HEK293T (cell line): ENCODE data around the gene CDYL2.

Experiments used
- CTCF ChIA-PET: fragments of 350-600 bp; formaldehyde crosslinking; extraction: SDS; loops from one replicate; lab custom pipeline; 2021; ENCODE audit warnings: antibody characterized with exemption, inconsistent platforms; lab: Yijun Ruan, JAX
- POLR2A ChIA-PET: fragments of 350-600 bp; formaldehyde crosslinking; extraction: SDS; loops from one replicate; lab custom pipeline; 2020; ENCODE audit warnings: antibody characterized with exemption, inconsistent platforms; lab: Yijun Ruan, JAX
- DNase-seq: peaks from one replicate; pipeline ENCODE4 v3.0.0; 2012; ENCODE audit warnings: mixed read lengths; ENCODE audit errors: extremely low spot score
- ARNT ChIP-seq: fragments of 450-650 bp; IDR thresholded peaks from 2 replicates; pipeline ENCODE4 v1.6.1; 2017; ENCODE audit warnings: mild to moderate bottlenecking
- BHLHE40 ChIP-seq: fragments of 450-650 bp; IDR thresholded peaks from 2 replicates; pipeline ENCODE4 v1.6.1; 2016; ENCODE audit warnings: mild to moderate bottlenecking, moderate library complexity, borderline replicate concordance
- CTBP1 ChIP-seq: fragments of 450-650 bp; IDR thresholded peaks from 2 replicates; pipeline ENCODE4 v1.6.1; 2016; ENCODE audit warnings: borderline replicate concordance
- ELF4 ChIP-seq: fragments of 450-650 bp; IDR thresholded peaks from 2 replicates; pipeline ENCODE4 v1.6.1; 2017; ENCODE audit warnings: antibody characterized with exemption
- FOXA1 ChIP-seq: fragments of 450-650 bp; IDR thresholded peaks from 2 replicates; pipeline ENCODE4 v1.6.1; 2016; ENCODE audit warnings: mild to moderate bottlenecking
- FOXK2 ChIP-seq: fragments of 450-650 bp; IDR thresholded peaks from 2 replicates; pipeline ENCODE4 v1.6.1; 2016; ENCODE audit warnings: mild to moderate bottlenecking
- FOXM1 ChIP-seq: fragments of 450-650 bp; IDR thresholded peaks from 2 replicates; pipeline ENCODE4 v1.6.1; 2017; ENCODE audit warnings: mild to moderate bottlenecking, borderline replicate concordance
- HDGF ChIP-seq: fragments of 450-650 bp; IDR thresholded peaks from 2 replicates; pipeline ENCODE4 v1.6.1; 2017; ENCODE audit warnings: antibody characterized with exemption, borderline replicate concordance
- L3MBTL2 ChIP-seq: fragments of 450-650 bp; conservative IDR thresholded peaks from 2 replicates; pipeline ENCODE4 v1.6.1; 2016; ENCODE audit warnings: mild to moderate bottlenecking
- LEF1 ChIP-seq: fragments of 450-650 bp; IDR thresholded peaks from 2 replicates; pipeline ENCODE4 v1.6.1; 2017; ENCODE audit warnings: mild to moderate bottlenecking, borderline replicate concordance
- NFRKB ChIP-seq: fragments of 450-650 bp; IDR thresholded peaks from 2 replicates; pipeline ENCODE4 v1.6.1; 2016; ENCODE audit warnings: mild to moderate bottlenecking, moderate library complexity
- SP1 ChIP-seq: fragments of 450-650 bp; IDR thresholded peaks from 2 replicates; pipeline ENCODE4 v1.6.1; 2017
- SUZ12 ChIP-seq: fragments of 450-650 bp; IDR thresholded peaks from 2 replicates; pipeline ENCODE4 v1.6.1; 2016; ENCODE audit warnings: mild to moderate bottlenecking
- TARDBP ChIP-seq: fragments of 450-650 bp; IDR thresholded peaks from 2 replicates; pipeline ENCODE4 v1.6.1; 2016
- ZNF384 ChIP-seq: fragments of 450-650 bp; IDR thresholded peaks from 2 replicates; pipeline ENCODE4 v1.6.1; 2016
- TF ChIP-seq, protein P1 (sequence below): fragments of 450-650 bp; IDR thresholded peaks from 2 replicates; pipeline ENCODE4 v1.6.1; 2016

Gene CDYL2

DNA sequence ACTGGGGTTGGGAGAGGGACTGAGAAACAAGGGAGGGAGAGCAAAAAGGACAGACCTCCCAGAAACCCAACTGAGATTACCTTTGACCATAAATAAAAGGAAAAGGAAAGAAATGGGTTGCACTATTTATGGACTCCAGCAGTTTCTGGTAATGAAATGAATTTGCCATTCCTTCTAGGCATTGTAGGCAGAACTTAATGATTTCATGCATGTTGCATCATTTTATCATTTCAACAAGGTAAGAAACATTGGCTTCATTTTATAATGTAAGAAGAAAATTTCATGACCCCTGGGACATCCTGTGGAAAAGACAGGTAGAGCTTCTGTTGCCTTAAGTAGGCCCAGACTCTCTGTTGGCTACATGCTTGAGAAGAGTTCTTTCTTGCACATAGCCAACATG lies 8.2 kb upstream of the CDYL2 start:
- ChIA-PET CTCF (no interaction called here), POLR2A (no interaction called here)
- TF ChIP-seq ELF4 (no peak), HDGF (no peak), L3MBTL2 (no peak), FOXK2 (no peak), ZNF384 (no peak), SP1 (no peak), FOXA1 (no peak), NFRKB (no peak), ARNT (no peak), TARDBP (no peak), SUZ12 (no peak), FOXM1 (no peak), BHLHE40 (no peak)
- TF ChIP-seq, protein P1, sequence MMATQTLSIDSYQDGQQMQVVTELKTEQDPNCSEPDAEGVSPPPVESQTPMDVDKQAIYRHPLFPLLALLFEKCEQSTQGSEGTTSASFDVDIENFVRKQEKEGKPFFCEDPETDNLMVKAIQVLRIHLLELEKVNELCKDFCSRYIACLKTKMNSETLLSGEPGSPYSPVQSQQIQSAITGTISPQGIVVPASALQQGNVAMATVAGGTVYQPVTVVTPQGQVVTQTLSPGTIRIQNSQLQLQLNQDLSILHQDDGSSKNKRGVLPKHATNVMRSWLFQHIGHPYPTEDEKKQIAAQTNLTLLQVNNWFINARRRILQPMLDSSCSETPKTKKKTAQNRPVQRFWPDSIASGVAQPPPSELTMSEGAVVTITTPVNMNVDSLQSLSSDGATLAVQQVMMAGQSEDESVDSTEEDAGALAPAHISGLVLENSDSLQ, result no peak
- DNase-seq, result no peak

- ChIA-PET POLR2A (no interaction called here), CTCF (no interaction called here)
- DNase-seq, result no peak
- TF ChIP-seq LEF1, result no peak
- TF ChIP-seq FOXM1, result no peak
- TF ChIP-seq ELF4, result no peak
- no peak for TF ChIP-seq L3MBTL2
- no peak for TF ChIP-seq FOXK2
These were observed 5.0 kb upstream of the CDYL2 start for GRCh38 chr16:80809366-80809765.

DNA sequence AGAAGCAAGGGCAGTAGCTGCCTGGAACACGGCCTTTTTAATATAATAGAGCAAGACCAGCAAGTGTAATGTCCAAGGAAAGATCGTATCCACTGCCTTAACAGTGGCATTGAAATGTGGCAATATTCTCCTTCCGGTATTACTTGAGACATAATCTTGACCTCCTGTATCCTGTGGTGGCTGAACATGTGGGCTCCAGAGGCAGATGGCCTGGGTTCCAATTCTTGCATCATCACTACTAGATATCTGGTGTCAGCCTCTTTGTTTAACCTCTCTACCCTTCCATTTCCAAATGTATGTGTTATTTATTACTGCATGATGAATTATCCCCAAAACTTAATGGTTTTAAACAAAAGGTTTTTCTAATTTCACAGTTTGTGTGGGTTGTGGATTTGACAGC lies 3.5 kb upstream of the CDYL2 start:
- CTCF ChIA-PET, result no interaction called here

DNA sequence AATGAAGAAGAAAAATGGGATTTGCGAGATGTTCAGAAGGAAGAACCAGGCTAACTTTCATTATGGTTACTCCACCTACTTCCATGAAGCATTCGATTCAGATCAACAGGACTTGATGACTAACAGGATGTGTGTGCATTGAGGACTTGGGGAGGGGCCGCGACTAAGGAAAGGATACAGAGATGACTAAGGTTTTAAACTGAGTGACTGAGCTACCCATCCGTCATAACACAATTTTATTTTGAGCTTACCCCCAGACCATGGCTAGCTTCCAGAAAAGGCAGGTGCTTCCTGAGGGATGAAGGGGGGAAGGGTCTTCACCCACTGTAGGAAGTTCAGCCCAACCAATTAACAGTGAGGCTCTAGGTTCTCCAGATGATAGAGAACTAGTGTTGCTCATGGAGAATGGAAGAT lies 2.5 kb upstream of the CDYL2 start:
- DNase-seq, result no peak
- POLR2A ChIA-PET, result no interaction called here
- CTCF ChIA-PET, result no interaction called here
- TF ChIP-seq SP1 (no peak), ARNT (no peak), HDGF (no peak), CTBP1 (no peak), FOXM1 (no peak), FOXK2 (no peak), FOXA1 (no peak), ELF4 (no peak), LEF1 (no peak)
- TF ChIP-seq, protein P1, result no peak

More for the DNA sequence above, 3.5 kb upstream of the CDYL2 start:
- TF ChIP-seq LEF1 (no peak), HDGF (no peak), NFRKB (no peak), CTBP1 (no peak), ELF4 (no peak), TARDBP (no peak), FOXA1 (no peak), ARNT (no peak), SUZ12 (no peak), FOXM1 (no peak), BHLHE40 (no peak), FOXK2 (no peak), L3MBTL2 (no peak), SP1 (no peak)
- TF ChIP-seq, protein P1, result no peak
- no peak for DNase-seq
- POLR2A ChIA-PET, result no interaction called here

GRCh38 chr16:80806289-80806688 lies 1.9 kb upstream of the CDYL2 start:
- ChIA-PET POLR2A (no interaction called here), CTCF (no interaction called here)
- DNase-seq, result no peak
- TF ChIP-seq FOXA1 (no peak), HDGF (no peak), FOXM1 (no peak), NFRKB (no peak), SP1 (no peak), BHLHE40 (no peak), ELF4 (no peak), TARDBP (no peak), SUZ12 (no peak), CTBP1 (no peak), FOXK2 (no peak), L3MBTL2 (no peak)

GRCh38 chr16:80804056-80804525 lies 307 bp downstream of the CDYL2 start:
- TF ChIP-seq FOXK2 (no peak), BHLHE40 (no peak), NFRKB (no peak), ARNT (no peak), LEF1 (no peak), ELF4 (no peak), HDGF (no peak), ZNF384 (no peak), TARDBP (no peak), L3MBTL2 (no peak), SP1 (no peak)
- TF ChIP-seq, protein P1, result no peak
- ChIA-PET POLR2A (no interaction called here), CTCF (no interaction called here)
- peak; percentile 54 for DNase-seq
